ENCODE results near the gene STYK1. TPM values are rescaled to one million over a fixed set of nuclear protein-coding genes. Genes with fewer than 3 reads are reported as not detected.

Gene STYK1
- total RNA-seq, 2 experiments from 2014 or later, result 0.70 to 1.1 TPM

DNA sequence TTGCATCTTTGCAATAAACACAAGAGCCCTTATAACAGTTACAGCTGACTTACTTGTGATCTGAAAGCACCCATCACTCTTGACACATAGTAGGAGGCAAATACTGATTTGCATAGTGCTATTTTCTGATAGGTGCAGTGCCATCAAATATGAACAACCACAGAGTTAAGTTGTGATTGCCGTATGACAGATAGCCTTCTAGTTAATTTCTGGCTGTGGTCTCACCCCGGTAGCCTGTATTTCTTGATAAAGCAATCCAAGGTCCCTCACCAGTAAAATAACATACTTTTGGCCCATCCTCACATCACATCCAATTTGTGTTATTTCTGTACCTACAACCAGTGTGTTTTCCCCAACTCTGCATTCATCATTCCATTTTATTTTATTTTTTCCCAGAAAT lies 23.3 kb upstream of the STYK1 start:
- no peak overlapping the region for H3K27ac Mint-ChIP-seq
- CTCF ChIA-PET, result interaction anchor here (0.8 to 1.8 kb wide), 3 partner anchors 8 to 461 kb away, joined by 4 to 11 read pairs (median 5); no protein-coding TSS in a partner anchor
- TF ChIP-seq, protein P1, sequence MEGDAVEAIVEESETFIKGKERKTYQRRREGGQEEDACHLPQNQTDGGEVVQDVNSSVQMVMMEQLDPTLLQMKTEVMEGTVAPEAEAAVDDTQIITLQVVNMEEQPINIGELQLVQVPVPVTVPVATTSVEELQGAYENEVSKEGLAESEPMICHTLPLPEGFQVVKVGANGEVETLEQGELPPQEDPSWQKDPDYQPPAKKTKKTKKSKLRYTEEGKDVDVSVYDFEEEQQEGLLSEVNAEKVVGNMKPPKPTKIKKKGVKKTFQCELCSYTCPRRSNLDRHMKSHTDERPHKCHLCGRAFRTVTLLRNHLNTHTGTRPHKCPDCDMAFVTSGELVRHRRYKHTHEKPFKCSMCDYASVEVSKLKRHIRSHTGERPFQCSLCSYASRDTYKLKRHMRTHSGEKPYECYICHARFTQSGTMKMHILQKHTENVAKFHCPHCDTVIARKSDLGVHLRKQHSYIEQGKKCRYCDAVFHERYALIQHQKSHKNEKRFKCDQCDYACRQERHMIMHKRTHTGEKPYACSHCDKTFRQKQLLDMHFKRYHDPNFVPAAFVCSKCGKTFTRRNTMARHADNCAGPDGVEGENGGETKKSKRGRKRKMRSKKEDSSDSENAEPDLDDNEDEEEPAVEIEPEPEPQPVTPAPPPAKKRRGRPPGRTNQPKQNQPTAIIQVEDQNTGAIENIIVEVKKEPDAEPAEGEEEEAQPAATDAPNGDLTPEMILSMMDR (IDR thresholded peaks at IDR 0.05), result no peak
- H3K9me3 Mint-ChIP-seq, result no peaks in the 10 kb centered on the region
- H3K4me3 Mint-ChIP-seq, result no peak overlapping the region
- H3K36me3 Mint-ChIP-seq (ENCODE audit: low read depth), result peaks cover 49% of the 10 kb centered on the region
- intact Hi-C loops (cut with micrococcal nuclease), result no loop called here
- H3K27me3 Mint-ChIP-seq, result no peaks in the 10 kb centered on the region
- peaks cover 16% of the 10 kb centered on the region for H3K4me1 Mint-ChIP-seq (ENCODE audit: low read depth)
- DNase-seq (no peak), ATAC-seq (no peak)
- POLR2A ChIA-PET, result interaction anchor here (0.8 to 1.6 kb wide), 3 partner anchors 333 to 485 kb away, joined by 3 read pairs; partner anchors contain the start of gene GABARAPL1

DNA sequence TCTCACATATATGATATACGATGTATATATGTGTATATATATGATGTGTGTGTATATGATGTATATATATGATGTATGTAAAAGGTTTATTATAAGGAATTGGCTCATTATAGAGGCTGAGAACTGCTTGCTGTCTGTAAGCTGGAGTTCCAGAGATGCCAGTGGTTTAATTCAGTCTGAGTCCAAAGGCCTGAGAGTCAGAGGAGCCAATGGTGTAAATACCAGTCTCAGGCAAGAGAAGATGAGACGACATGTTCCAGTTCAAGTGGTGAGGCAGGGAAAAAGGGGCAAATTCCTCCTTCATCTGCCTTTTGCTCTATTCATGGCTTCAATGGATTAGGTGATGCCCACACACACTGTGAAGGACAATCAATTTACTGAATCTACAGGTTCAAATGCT lies 17.1 kb upstream of the STYK1 start:
- intact Hi-C loops (cut with micrococcal nuclease), result no loop called here
- H3K27ac Mint-ChIP-seq, result no peak overlapping the region
- TF ChIP-seq, protein P1 (IDR thresholded peaks at IDR 0.05), result no peak

DNA sequence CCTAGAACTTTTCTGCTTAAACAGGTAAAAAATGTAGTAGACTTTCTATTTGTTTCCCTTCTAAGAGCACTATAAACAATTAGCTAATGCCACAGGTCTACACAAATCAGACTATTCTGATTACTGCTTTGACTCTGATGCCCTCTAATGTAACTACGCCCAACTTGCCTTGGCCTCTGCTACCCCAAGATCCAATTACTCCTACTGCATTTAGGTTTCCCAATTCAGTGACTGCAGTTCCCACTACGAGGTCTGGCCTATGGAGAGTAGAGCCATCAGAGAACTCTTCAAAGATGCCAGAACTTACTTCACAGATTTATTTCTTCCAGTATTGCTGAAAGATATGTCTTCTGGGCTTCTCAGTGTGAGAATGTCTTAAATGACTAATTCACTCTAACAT lies 15.3 kb upstream of the STYK1 start:
- peaks cover 2% of the 10 kb centered on the region for H3K9me3 Mint-ChIP-seq
- TF ChIP-seq, protein P1 (IDR thresholded peaks at IDR 0.05), result no peak
- no peak for DNase-seq
- CTCF ChIA-PET, result interaction anchor here (1.1 to 3.0 kb wide), 5 partner anchors 8 to 536 kb away, joined by 3 to 11 read pairs (median 4); no protein-coding TSS in a partner anchor
- H3K36me3 Mint-ChIP-seq (ENCODE audit: low read depth), result peaks cover 5% of the 10 kb centered on the region
- peaks cover 6% of the 10 kb centered on the region for H3K27me3 Mint-ChIP-seq
- intact Hi-C loops (cut with micrococcal nuclease), result no loop called here
- ATAC-seq, result no peak
- no peak overlapping the region for H3K4me3 Mint-ChIP-seq
- H3K4me1 Mint-ChIP-seq (ENCODE audit: low read depth), result no peaks in the 10 kb centered on the region
- H3K27ac Mint-ChIP-seq, result no peak overlapping the region
- POLR2A ChIA-PET, result no interaction called here

More for the DNA sequence above, 17.1 kb upstream of the STYK1 start:
- peaks cover 15% of the 10 kb centered on the region for H3K36me3 Mint-ChIP-seq (ENCODE audit: low read depth)
- ChIA-PET POLR2A (no interaction called here), CTCF (interaction anchor here (3.0 kb wide), 1 partner anchor 59 kb away, joined by 11 read pairs; no protein-coding TSS in a partner anchor)
- no peak overlapping the region for H3K4me3 Mint-ChIP-seq
- no peaks in the 10 kb centered on the region for H3K4me1 Mint-ChIP-seq (ENCODE audit: low read depth)
- DNase-seq (no peak), ATAC-seq (no peak)
- H3K27me3 Mint-ChIP-seq, result peaks cover under 1% of the 10 kb centered on the region
- H3K9me3 Mint-ChIP-seq, result peaks cover 2% of the 10 kb centered on the region

DNA sequence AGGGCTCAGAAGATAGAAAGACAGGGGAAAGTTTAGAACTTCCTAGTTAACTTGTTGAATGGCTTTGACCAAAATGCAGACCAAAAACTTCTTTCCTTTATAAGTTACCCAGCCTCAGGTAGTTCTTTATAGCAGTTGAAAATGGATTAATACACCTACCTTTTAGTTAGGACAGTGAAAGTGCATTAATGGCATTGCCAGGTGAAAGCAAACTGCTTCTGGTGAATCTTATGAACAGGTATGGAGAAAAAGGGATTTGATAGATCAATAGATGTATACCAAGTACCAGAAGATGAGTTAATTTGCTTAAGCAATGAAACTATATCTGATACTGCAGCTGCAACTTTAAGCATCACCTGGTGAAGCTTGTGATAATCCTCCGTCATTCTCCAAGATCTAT lies 14.2 kb upstream of the STYK1 start:
- H3K36me3 Mint-ChIP-seq (ENCODE audit: low read depth), result peaks cover 5% of the 10 kb centered on the region
- TF ChIP-seq, protein P1 (IDR thresholded peaks at IDR 0.05), result no peak
- POLR2A ChIA-PET, result no interaction called here
- peaks cover 6% of the 10 kb centered on the region for H3K27me3 Mint-ChIP-seq
- CTCF ChIA-PET, result interaction anchor here (1.9 kb wide), 1 partner anchor 9 kb away, joined by 4 read pairs; no protein-coding TSS in a partner anchor
- H3K9me3 Mint-ChIP-seq, result peaks cover 2% of the 10 kb centered on the region
- H3K27ac Mint-ChIP-seq, result no peak overlapping the region
- intact Hi-C loops (cut with micrococcal nuclease), result no loop called here
- H3K4me3 Mint-ChIP-seq, result no peak overlapping the region
- DNase-seq, result no peak
- no peaks in the 10 kb centered on the region for H3K4me1 Mint-ChIP-seq (ENCODE audit: low read depth)
- ATAC-seq, result no peak

DNA sequence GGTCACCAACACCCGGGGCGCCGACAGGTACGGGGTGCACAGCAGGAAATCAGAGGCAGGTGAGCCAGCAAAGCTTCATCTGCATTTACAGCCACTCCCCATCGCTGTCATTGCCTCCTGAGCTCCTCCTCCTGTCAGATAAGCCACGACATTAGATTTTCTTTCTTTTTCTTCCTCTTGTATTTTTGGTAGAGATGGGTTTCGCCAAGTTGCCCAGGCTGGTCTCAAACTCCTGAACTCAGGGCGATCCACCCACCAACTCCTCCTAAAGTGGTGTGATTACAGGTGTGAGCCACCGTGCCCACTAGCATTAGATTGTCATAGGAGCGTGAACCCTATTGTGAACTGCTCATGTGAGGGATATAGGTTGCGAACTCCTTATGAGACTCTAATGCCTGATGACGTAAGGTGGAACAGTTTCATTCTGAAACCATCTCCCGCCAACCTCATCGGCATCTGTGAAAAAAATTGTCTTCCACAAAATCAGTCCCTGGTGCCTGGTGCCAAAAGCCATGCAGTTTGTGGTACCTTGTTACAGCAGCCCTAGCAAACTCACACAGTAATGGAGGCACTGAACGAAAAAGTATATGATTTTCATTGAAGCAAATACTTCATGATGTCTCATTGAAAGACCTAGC lies 1.5 kb downstream of the STYK1 start:
- H3K27ac Mint-ChIP-seq, result peak overlapping the region; percentile 14
- no peaks in the 10 kb centered on the region for H3K9me3 Mint-ChIP-seq
- H3K4me1 Mint-ChIP-seq (ENCODE audit: low read depth), result peaks cover 41% of the 10 kb centered on the region
- ChIA-PET POLR2A (interaction anchor here (1.6 kb wide), 1 partner anchor 307 kb away, joined by 6 read pairs; no protein-coding TSS in a partner anchor), CTCF (interaction anchor here (1.2 to 2.4 kb wide), 3 partner anchors 261 to 437 kb away, joined by 3 to 6 read pairs (median 5); no protein-coding TSS in a partner anchor)
- H3K27me3 Mint-ChIP-seq, result peaks cover 13% of the 10 kb centered on the region
- peak; percentile 45 for ATAC-seq
- H3K4me3 Mint-ChIP-seq, result peak overlapping the region; percentile 71
- intact Hi-C loops (cut with micrococcal nuclease), result loop anchor here (2.0 to 10.0 kb wide), 3 partner anchors 60 to 518 kb away; partner anchors contain the start of gene MAGOHB
- TF ChIP-seq, protein P1 (IDR thresholded peaks at IDR 0.05), result no peak
- H3K36me3 Mint-ChIP-seq (ENCODE audit: low read depth), result no peaks in the 10 kb centered on the region
- DNase-seq, result peak; percentile 50

Measured in activated CD8-positive, alpha-beta T cell treated with anti-CD3 and anti-CD28 coated beads for 36 hours (primary cell).